HG03342 (cell line): ENCODE measurements around the gene FANCL.
"Not testable (repeated sequence)": the region's sequence is repeated elsewhere in the genome, so short reads cannot be mapped to it uniquely, and the experiment has no call there.

Experiments used
- ATAC-seq: cut with Tn5 transposase; IDR thresholded peaks from one replicate; pipeline ENCODE4 v1.9.1; 2021; ENCODE audit warnings: mild to moderate bottlenecking, moderate library complexity; ENCODE audit not compliant: unreplicated experiment

Gene FANCL

GRCh38 chr2:58240670-58241545 lies at the start of gene FANCL:
FANCL (minus strand) TSS chr2:58241325; CDS start chr2:58241313, 12 bp downstream.
- ATAC-seq, result peak; percentile 69

- ATAC-seq, result no peak
These were observed 47.9 kb upstream of the FANCL start for GRCh38 chr2:58289029-58289428.

- ATAC-seq, result no peak
These were observed 42.8 kb upstream of the FANCL start for GRCh38 chr2:58283931-58284330.

- ATAC-seq, result not testable (repeated sequence)
These were observed 34.0 kb upstream of the FANCL start for GRCh38 chr2:58275144-58275543.

GRCh38 chr2:58271826-58272225 lies 30.7 kb upstream of the FANCL start:
- ATAC-seq, result no peak

- no peak for ATAC-seq
These were observed 27.6 kb upstream of the FANCL start for GRCh38 chr2:58268685-58269084.

- ATAC-seq, result no peak
These were observed 25.1 kb upstream of the FANCL start for GRCh38 chr2:58266211-58266610.

- ATAC-seq, result no peak
These were observed 20.1 kb upstream of the FANCL start for GRCh38 chr2:58261209-58261608.

GRCh38 chr2:58258456-58258855 lies 17.3 kb upstream of the FANCL start:
- ATAC-seq, result peak; percentile 75

- not testable (repeated sequence) for ATAC-seq
These were observed 10.4 kb upstream of the FANCL start for GRCh38 chr2:58251331-58252201.

- ATAC-seq, result no peak
These were observed 380 bp upstream of the FANCL start for GRCh38 chr2:58241546-58241864.

GRCh38 chr2:58239243-58239925 lies 1.7 kb downstream of the FANCL start:
- ATAC-seq, result no peak

GRCh38 chr2:58237741-58238140 lies 3.4 kb downstream of the FANCL start:
- no peak for ATAC-seq

- ATAC-seq, result no peak
These were observed 5.1 kb downstream of the FANCL start for GRCh38 chr2:58235984-58236383.

GRCh38 chr2:58235170-58235569 lies 6.0 kb downstream of the FANCL start:
- ATAC-seq, result no peak

GRCh38 chr2:58228299-58228698 lies 12.8 kb downstream of the FANCL start:
- no peak for ATAC-seq

- no peak for ATAC-seq
These were observed 13.8 kb downstream of the FANCL start for GRCh38 chr2:58227171-58227917.

- ATAC-seq, result no peak
These were observed 19.2 kb downstream of the FANCL start for GRCh38 chr2:58221909-58222308.

GRCh38 chr2:58215429-58215828 lies 25.7 kb downstream of the FANCL start:
- no peak for ATAC-seq

GRCh38 chr2:58210951-58211568 lies 30.1 kb downstream of the FANCL start:
- ATAC-seq, result not testable (repeated sequence)
